GM23248 (cell line): ENCODE measurements around the gene SEMA6B.

Experiments used
- EZH2 ChIP-seq: fragments of 200-600 bp; sonication (generic); IDR thresholded peaks from 2 replicates; pipeline ENCODE4 v1.6.1; 2018; ENCODE audit warnings: antibody characterized with exemption, mild to moderate bottlenecking; ENCODE audit not compliant: insufficient read depth, poor library complexity, severe bottlenecking
- EZH2phosphoT487 ChIP-seq: fragments of 200-600 bp; sonication (generic); IDR thresholded peaks from 2 replicates; pipeline ENCODE4 v1.6.1; 2018; ENCODE audit warnings: antibody characterized with exemption, moderate library complexity, mild to moderate bottlenecking, low read depth; ENCODE audit not compliant: insufficient read depth

DNA sequence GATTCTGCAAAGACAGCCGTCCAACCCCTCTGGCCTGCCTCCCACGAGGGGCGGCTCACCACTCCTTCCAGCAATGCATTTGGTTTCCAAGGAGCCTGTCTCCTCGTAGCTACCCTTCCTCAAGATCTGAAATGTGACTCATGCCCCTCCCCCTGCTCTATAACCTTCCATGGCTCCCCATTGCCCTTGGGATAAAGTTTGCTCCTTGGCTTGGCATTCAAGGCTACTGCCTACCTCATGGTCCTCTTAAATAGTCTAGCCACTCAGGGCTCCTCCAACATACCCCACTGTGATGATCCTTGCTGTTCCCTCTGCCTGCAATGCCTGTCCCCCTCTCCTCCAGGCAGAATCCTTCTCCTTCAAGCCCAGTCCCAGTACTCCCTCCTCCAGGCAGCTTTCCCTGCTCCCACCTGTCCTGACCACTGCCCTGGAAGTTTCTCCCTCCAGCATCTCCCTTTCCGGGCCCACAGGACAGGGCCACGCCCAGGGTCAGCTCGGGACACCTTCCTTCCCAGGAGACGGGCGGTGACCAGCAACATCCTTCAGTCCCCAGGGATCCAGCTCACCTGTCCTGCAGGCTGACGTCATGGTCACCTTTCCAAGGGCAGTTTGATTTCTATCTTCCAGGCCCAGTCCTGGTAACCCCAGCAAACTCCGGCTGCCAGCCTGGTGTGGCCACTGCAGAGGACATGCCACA lies 19.2 kb upstream of the SEMA6B start:
- TF ChIP-seq EZH2 (no peak), EZH2phosphoT487 (no peak)
